SK-N-SH treated with all-trans-retinoic acid at 6 μM for 48 hours (cell line): ENCODE measurements around the gene TM4SF5.

Source experiments
- ATAC-seq: fragments of 200-7000 bp; cut with Tn5 transposase; 3 replicates; pipeline ENCODE4 v1.9.1; 2020; ENCODE audit warnings: mild to moderate bottlenecking, moderate library complexity
- ARNTL ChIP-seq: fragments of 450-650 bp; formaldehyde crosslinking; IDR thresholded peaks from 2 replicates; pipeline ENCODE4 v1.5.0; 2020; ENCODE audit warnings: low read depth, mild to moderate bottlenecking, moderate library complexity, borderline replicate concordance
- BACH2 ChIP-seq: fragments of 250-450 bp; sonication (Bioruptor Pico); IDR thresholded peaks from 2 replicates; pipeline ENCODE4 v1.9.0; 2021; ENCODE audit warnings: mild to moderate bottlenecking, borderline replicate concordance
- ESRRG ChIP-seq: fragments of 250-450 bp; sonication (Bioruptor Pico); IDR thresholded peaks from 2 replicates; pipeline ENCODE4 v1.6.1; 2021; ENCODE audit warnings: mild to moderate bottlenecking
- PATZ1 ChIP-seq: fragments of 250-450 bp; sonication (Bioruptor Pico); IDR thresholded peaks from 2 replicates; pipeline ENCODE4 v1.8.0; 2020; ENCODE audit warnings: mild to moderate bottlenecking, moderate library complexity, borderline replicate concordance
- RARB ChIP-seq: fragments of 250-450 bp; sonication (Bioruptor Pico); IDR thresholded peaks from 2 replicates; pipeline ENCODE4 v1.8.0; 2021; ENCODE audit warnings: mild to moderate bottlenecking, moderate library complexity
- SNAI2 ChIP-seq: fragments of 250-450 bp; sonication (Bioruptor Pico); IDR thresholded peaks from 2 replicates; pipeline ENCODE4 v1.5.0; 2020; ENCODE audit warnings: mild to moderate bottlenecking, moderate library complexity
- TCF4 ChIP-seq: fragments of 250-450 bp; sonication (Bioruptor Pico); IDR thresholded peaks from 2 replicates; pipeline ENCODE4 v1.8.0; 2021; ENCODE audit warnings: mild to moderate bottlenecking, moderate library complexity, borderline replicate concordance
- TOX ChIP-seq: fragments of 250-450 bp; sonication (Bioruptor Pico); IDR thresholded peaks from 2 replicates; pipeline ENCODE4 v1.8.0; 2021; ENCODE audit warnings: mild to moderate bottlenecking, moderate library complexity, borderline replicate concordance
- ZC3H10 ChIP-seq: fragments of 250-450 bp; sonication (Bioruptor Pico); IDR thresholded peaks from 2 replicates; pipeline ENCODE4 v1.5.1; 2021; ENCODE audit warnings: mild to moderate bottlenecking, moderate library complexity
- ZFP3 ChIP-seq: fragments of 250-450 bp; sonication (Bioruptor Pico); IDR thresholded peaks from 2 replicates; pipeline ENCODE4 v1.5.0; 2020; ENCODE audit warnings: mild to moderate bottlenecking, moderate library complexity
- ZNF565 ChIP-seq: fragments of 450-650 bp; formaldehyde crosslinking; conservative IDR thresholded peaks from 2 replicates; pipeline ENCODE4 v1.5.0; 2020; ENCODE audit warnings: low read depth, mild to moderate bottlenecking, moderate library complexity
- ZNF70 ChIP-seq: fragments of 450-650 bp; formaldehyde crosslinking; IDR thresholded peaks from 2 replicates; pipeline ENCODE4 v1.5.0; 2020; ENCODE audit warnings: mild to moderate bottlenecking, moderate library complexity
- ZNF8 ChIP-seq: fragments of 450-650 bp; formaldehyde crosslinking; IDR thresholded peaks from 2 replicates; pipeline ENCODE4 v1.5.0; 2020; ENCODE audit warnings: mild to moderate bottlenecking, moderate library complexity
- TF ChIP-seq, protein P1 (sequence below): fragments of 250-450 bp; sonication (Bioruptor Pico); IDR thresholded peaks from 2 replicates; pipeline ENCODE4 v1.8.0; 2021; ENCODE audit warnings: low read depth, mild to moderate bottlenecking, moderate library complexity, borderline replicate concordance
- TF ChIP-seq, protein P2 (sequence below): fragments of 250-450 bp; sonication (Bioruptor Pico); IDR thresholded peaks from 2 replicates; pipeline ENCODE4 v1.5.1; 2020; ENCODE audit warnings: low read depth, mild to moderate bottlenecking, moderate library complexity

TM4SF5 gene

DNA sequence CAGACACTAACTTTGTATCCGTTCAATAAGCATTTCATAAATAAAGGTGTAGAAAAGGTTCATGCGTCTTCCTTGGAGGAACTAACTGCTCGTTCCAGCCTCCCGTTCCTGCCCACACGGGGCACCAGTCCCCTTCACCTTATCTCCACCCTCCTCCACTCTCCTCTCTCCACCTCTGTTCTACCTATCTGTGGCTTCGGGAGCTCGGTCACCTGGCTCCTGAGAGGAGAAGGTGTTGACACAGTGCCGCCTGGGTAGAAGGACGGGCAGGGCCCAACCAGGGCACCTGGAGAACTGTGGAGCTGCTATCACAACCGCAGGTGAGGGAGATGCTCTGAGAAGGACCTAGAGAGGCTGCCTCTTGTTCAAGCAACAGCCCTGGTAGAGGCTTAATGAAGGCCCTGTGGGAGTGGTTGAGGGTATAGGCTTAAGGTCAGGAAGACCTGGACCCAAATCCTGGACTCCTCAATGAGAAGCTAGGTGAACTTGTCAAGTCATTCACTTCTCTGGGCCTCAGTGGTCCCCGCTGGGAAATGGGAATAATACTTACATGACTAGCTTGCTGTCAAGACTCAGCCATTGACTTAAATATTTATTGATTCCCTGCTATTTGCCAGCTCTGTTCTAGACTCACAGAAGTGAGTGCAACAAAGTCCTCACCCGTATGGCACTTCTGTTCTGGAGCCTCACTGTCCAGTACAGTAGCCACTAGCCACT lies 51.8 kb downstream of the TM4SF5 start:
- TF ChIP-seq ESRRG (CRISPR knock-in tag) (no peak), RARB (CRISPR knock-in tag) (no peak), TCF4 (no peak), ZC3H10 (CRISPR knock-in tag) (no peak), PATZ1 (CRISPR knock-in tag) (no peak), ZNF70 (CRISPR knock-in tag) (no peak), ZNF565 (no peak), ZNF8 (CRISPR knock-in tag) (no peak), SNAI2 (CRISPR knock-in tag) (no peak), ZFP3 (CRISPR knock-in tag) (no peak), TOX (CRISPR knock-in tag) (no peak)
- TF ChIP-seq, protein P1, sequence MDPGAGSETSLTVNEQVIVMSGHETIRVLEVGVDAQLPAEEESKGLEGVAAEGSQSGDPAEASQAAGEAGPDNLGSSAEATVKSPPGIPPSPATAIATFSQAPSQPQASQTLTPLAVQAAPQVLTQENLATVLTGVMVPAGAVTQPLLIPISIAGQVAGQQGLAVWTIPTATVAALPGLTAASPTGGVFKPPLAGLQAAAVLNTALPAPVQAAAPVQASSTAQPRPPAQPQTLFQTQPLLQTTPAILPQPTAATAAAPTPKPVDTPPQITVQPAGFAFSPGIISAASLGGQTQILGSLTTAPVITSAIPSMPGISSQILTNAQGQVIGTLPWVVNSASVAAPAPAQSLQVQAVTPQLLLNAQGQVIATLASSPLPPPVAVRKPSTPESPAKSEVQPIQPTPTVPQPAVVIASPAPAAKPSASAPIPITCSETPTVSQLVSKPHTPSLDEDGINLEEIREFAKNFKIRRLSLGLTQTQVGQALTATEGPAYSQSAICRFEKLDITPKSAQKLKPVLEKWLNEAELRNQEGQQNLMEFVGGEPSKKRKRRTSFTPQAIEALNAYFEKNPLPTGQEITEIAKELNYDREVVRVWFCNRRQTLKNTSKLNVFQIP (CRISPR knock-in tag) = no peak
- TF ChIP-seq, protein P2, sequence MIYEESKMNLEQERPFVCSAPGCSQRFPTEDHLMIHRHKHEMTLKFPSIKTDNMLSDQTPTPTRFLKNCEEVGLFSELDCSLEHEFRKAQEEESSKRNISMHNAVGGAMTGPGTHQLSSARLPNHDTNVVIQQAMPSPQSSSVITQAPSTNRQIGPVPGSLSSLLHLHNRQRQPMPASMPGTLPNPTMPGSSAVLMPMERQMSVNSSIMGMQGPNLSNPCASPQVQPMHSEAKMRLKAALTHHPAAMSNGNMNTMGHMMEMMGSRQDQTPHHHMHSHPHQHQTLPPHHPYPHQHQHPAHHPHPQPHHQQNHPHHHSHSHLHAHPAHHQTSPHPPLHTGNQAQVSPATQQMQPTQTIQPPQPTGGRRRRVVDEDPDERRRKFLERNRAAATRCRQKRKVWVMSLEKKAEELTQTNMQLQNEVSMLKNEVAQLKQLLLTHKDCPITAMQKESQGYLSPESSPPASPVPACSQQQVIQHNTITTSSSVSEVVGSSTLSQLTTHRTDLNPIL (CRISPR knock-in tag) = no peak
- ATAC-seq = no peak

GRCh38 chr17:4827399-4827798 lies 55.7 kb downstream of the TM4SF5 start:
- ATAC-seq = no peak
- TF ChIP-seq ZNF8 (CRISPR knock-in tag) (no peak), ARNTL (CRISPR knock-in tag) (no peak), BACH2 (CRISPR knock-in tag) (no peak)

GRCh38 chr17:4832829-4833177 lies 61.1 kb downstream of the TM4SF5 start:
- ATAC-seq = peak; percentile 41
